HG03097 (cell line): ENCODE data around the gene FBXL20.
"Not testable (repeated sequence)": the region's sequence is repeated elsewhere in the genome, so short reads cannot be mapped to it uniquely, and the experiment has no call there.

Experiments used
- ATAC-seq: cut with Tn5 transposase; IDR thresholded peaks from one replicate; pipeline ENCODE4 v1.9.1; 2021; ENCODE audit not compliant: unreplicated experiment, low FRiP score

Gene FBXL20

GRCh38 chr17:39335704-39336223, 65.7 kb downstream of the FBXL20 start:
- no peak for ATAC-seq

GRCh38 chr17:39334008-39334744, 67.2 kb downstream of the FBXL20 start:
- ATAC-seq = not testable (repeated sequence)

- ATAC-seq = no peak
Measured at GRCh38 chr17:39332092-39332491, 69.3 kb downstream of the FBXL20 start.

- no peak for ATAC-seq
Measured at GRCh38 chr17:39328815-39329214, 72.6 kb downstream of the FBXL20 start.

- ATAC-seq = no peak
Measured at GRCh38 chr17:39327109-39327508, 74.3 kb downstream of the FBXL20 start.

- no peak for ATAC-seq
Measured at GRCh38 chr17:39325528-39326240, 75.7 kb downstream of the FBXL20 start.

- no peak for ATAC-seq
Measured at GRCh38 chr17:39318636-39319035, 82.8 kb downstream of the FBXL20 start.

- no peak for ATAC-seq
Measured at GRCh38 chr17:39306509-39307212, 94.8 kb downstream of the FBXL20 start.

- ATAC-seq = no peak
Measured at GRCh38 chr17:39305978-39306377, 95.4 kb downstream of the FBXL20 start.

- ATAC-seq = no peak
Measured at GRCh38 chr17:39304188-39304587, 97.2 kb downstream of the FBXL20 start.

- no peak for ATAC-seq
Measured at GRCh38 chr17:39294060-39294459, 107.4 kb downstream of the FBXL20 start.

GRCh38 chr17:39292546-39292945, 108.9 kb downstream of the FBXL20 start:
- ATAC-seq = not testable (repeated sequence)

- not testable (repeated sequence) for ATAC-seq
Measured at GRCh38 chr17:39286513-39286912, 114.9 kb downstream of the FBXL20 start.

- ATAC-seq = no peak
Measured at GRCh38 chr17:39284685-39285084, 116.7 kb downstream of the FBXL20 start.

- no peak for ATAC-seq
Measured at GRCh38 chr17:39283896-39284295, 117.5 kb downstream of the FBXL20 start.

- no peak for ATAC-seq
Measured at GRCh38 chr17:39283098-39283497, 118.3 kb downstream of the FBXL20 start.

- ATAC-seq = no peak
Measured at GRCh38 chr17:39281806-39282205, 119.6 kb downstream of the FBXL20 start.

- not testable (repeated sequence) for ATAC-seq
Measured at GRCh38 chr17:39278246-39278645, 123.2 kb downstream of the FBXL20 start.

- ATAC-seq = no peak
Measured at GRCh38 chr17:39277110-39277509, 124.3 kb downstream of the FBXL20 start.

- no peak for ATAC-seq
Measured at GRCh38 chr17:39276113-39276512, 125.3 kb downstream of the FBXL20 start.

GRCh38 chr17:39271546-39271945, 129.9 kb downstream of the FBXL20 start:
- ATAC-seq = no peak
